SK-MEL-5 (cell line): ENCODE data around the gene PRELP. TPM values are rescaled to one million over a fixed set of nuclear protein-coding genes. Genes with fewer than 3 reads are reported as not detected.

Experiments
- DNase-seq: peaks from one replicate; pipeline ENCODE4 v3.0.0-alpha.2; 2016; ENCODE audit warnings: low read depth, low spot score
- in situ Hi-C: cut with HindIII; loops from 2 replicates; pipeline ENCODE4 v1.10.0; 2016; ENCODE audit warnings: low sequenced_read_pairs, high pct_unique_total_duplicates, low pct_unique_long_range_greater_than_20kb
- total RNA-seq: library from RNA; depleted of rRNA; stranded (reverse); fragments of >200 nt; shearing (Covaris generic); gene quantifications from 2 replicates; pipeline ENCODE4 v1.2.3, GENCODE V29; 2014

The PRELP gene
- total RNA-seq, 1 experiment from 2014 or later = 0.11 TPM

DNA sequence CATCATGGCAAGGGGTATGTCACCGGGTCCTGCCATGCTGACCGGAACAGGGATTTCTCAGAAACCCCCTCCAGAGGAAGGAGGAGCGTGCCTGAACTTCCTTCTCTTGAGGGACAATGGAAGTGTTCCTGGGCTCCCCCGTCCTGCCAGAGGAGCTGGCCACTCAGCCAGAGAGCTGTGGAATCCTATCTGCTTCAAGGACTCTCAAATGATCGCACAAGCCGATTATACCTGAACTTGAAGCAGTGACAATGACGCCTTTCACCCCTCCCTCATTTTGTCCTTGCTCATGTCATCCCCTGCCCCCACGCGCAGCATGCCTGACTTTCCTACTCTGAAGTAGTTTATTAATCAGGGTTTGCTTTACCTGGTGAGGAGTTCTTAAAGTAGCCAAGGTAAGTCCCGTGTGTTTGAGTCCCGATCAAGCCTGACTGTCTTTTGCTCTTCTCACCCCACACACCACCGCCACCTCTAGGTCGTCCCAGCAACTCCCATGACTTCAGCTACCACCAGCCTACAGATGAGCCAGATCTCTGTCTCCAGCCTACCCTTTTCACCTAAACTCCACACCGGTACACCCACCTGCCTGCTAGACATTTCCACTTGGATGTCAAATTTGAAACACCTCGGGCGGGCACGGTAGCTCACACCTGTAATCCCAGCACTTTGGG lies 25.0 kb upstream of the PRELP start:
- no peak for DNase-seq
- in situ Hi-C loops = no loop called here

DNA sequence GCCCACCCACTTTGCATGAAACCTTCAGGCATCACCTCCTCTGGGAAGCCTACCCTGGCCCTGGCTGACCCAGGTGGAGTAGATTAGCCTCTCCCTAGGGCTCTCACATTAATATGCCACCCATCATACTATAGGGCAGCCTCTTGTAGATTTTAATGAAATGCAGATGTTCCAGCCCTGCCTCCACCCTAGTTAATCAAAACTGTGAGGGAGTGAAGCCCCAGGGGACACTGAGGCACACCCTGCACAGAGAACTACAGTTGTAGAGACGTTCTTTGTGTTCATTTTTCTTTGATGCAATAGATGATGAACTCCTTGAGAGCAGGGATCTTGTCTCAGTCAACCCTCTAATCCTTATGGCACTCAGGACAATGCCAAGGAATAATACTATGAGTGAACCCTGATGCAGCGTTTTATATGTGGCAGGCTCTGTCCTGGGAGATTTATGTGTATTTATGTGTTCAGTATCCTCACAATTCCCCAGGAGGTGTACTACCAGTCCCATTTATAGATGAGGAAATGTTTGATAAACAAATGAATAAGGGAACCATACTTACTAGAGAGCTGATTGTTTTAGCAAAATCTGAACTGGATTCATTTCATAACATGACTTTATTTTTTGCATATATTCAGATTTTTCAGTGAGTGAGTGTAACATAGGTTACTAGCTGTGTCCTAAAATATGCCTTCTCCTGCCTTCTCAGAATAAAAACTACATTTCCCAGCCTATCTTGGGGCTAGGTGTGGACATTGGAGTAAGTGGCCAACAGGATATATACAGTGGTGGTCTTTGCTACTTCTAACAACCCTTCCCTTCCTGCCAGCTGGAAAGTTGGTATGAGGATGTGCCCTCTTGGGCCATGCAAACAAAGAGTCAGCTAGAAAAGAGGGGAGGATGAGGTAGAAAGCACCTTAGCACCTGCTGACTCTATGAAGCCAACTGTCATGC lies 23.5 kb upstream of the PRELP start:
- in situ Hi-C loops = no loop called here
- DNase-seq = no peak

DNA sequence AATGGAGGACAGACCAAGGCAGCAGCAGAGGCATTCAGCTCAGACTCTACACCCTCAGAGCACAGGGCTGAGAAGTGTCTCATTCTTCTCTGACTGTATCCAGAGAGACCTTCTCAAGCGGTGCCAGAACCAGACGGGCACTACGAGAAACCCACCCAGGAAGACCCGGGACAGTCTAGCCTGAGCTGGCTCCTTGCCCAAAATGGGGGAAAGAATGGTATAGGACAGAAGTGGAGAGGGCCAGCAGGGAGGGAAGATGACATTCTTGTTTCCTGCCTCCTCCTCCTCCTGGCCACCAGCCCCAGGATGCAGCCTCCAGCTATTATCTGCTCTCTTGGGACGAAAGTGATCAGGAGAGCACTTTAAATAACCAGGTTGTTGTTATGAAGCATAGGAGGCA lies 22.6 kb upstream of the PRELP start:
- no peak for DNase-seq
- in situ Hi-C loops = no loop called here

DNA sequence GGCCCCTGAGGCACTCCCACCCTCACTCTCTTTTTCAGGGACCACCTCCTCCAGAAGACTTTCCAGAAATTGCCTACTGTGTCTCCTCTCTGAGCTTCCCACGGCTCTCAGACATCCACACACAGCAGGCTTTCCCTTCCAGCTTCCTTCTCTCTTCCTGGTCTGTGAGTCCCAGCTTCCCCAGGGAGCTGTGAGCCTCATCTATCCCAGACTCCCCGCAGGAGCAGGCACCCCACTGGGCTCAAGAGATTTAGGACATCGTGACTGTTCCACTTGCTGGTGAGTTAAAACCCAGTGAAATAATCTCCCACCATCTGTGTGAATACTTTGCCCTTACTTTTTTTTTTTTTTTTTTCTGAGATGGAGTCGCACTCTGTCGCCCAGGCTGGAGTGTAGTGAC lies 22.0 kb upstream of the PRELP start:
- in situ Hi-C loops = no loop called here
- no peak for DNase-seq

DNA sequence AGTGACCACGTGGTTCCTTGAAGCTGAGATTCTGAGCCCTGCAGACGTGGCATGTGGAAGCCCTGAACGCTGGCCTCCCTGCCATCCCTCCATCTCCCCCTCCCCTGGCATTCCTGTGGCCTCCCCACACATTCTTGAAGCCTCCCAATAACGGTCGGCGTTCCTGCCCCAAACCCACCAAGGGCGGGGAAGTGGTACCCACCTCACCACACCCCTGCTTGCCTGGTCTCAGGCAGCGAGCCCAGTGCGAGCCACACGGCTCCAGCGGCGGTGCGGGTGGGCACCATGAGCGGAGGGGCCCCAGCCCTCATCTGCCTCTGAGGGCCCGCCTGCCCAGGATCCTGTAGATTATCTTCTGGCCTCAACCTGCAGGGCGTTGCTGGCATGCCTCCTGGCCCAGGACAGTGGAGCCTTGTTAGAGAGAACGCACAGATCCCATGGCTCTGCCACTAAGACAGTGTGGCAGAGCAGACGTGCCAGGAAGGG lies 20.6 kb upstream of the PRELP start:
- DNase-seq = no peak
- in situ Hi-C loops = no loop called here

DNA sequence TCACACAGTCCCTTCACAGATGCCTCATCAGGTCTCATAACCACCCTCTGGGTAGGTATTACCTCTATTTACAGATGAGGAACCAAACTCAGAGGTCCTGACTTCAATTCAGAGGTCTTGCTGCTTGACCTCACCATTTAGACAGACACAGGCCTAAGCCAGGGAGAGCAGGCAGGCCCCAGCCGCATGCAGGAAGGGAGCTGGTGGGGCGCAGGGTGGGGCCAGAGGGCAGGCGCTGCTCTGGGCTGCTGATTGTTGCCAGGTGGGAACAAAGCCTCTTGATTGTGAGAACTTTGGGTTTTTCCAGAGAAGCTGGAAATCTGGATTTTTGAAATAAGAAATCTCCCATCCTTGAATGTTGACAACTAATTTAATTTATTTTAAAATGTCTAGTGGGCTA lies 19.9 kb upstream of the PRELP start:
- no peak for DNase-seq
- in situ Hi-C loops = no loop called here

DNA sequence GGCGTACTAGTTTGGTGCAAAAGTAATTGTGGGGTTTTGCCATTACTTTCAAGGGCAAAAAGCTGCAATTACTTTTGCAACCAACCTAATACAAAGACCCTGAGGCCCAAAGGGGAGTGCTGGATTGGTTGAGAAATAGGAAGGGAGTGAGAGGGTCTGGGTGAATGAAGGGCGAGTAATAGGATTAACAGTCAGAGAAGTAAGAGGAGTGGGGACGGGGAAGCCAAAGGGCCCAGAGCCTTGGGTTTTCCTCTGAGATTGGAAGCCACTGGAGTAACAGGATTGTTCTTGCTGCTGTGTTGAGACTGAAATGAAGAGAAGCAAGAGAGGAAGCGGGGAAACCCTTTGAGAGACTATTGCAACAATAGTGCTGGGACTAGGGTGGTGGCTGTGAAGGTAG lies 19.0 kb upstream of the PRELP start:
- no peak for DNase-seq
- in situ Hi-C loops = no loop called here

DNA sequence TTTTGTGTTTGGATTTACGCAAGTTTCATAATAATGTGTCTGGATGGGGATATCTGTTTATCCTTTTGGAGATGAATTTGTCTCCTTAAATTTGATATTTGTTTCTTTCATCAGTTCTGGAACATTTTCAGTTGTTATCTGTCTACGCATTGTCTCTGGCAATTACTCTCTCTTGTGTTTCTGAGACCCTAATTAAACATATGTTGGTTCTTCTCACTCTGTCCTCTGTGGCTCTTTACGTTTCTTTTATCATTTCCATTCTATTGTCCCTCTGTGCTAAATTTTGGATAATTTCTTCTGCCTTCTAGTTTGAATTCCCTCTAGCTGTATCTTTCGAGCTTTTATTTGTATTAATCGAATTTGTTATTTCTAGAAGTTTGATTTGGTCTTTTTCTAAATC lies 17.5 kb upstream of the PRELP start:
- in situ Hi-C loops = no loop called here
- no peak for DNase-seq

DNA sequence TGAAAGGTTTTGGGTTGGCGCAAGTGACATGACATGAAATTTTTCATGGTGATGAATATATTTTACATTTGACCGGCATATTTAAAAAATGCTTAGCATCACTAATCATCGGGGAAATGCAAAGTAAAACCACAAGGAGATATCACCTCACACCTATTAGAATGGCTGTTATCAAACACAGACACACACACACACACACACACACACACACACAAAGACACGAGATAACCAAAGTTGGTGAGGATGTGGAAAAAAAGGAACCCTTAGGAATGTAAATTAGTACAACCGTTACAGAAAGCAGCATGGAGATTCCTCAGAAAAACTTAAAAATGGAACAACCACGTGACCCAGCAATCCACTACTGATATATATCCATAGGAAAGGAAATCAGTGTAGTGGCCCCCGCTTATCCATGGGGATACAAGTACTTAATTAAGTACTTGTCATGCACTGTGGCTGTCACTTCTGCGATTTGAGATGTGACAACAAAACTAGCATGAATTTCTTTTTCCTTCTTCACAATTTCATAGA lies 15.9 kb upstream of the PRELP start:
- in situ Hi-C loops = no loop called here
- no peak for DNase-seq

DNA sequence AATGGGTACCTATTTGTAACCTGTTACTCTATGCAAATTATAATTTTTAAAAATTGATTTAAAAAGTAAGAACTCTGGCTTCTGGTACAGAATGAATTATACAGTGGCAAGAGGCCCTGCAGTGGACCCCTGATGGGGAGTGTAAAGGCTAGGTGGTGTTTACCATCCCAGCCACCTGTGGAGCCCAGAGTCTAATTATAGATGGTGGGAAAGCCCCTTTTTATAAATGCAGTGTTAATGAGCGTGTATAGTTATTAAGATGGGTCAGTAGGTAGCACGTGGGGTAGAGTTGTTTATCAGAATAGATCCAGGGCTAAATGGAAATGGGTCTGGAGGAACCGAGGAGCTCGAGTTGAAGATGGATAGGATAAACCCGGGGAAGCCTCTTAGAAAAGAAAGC lies 13.9 kb upstream of the PRELP start:
- in situ Hi-C loops = no loop called here
- no peak for DNase-seq

DNA sequence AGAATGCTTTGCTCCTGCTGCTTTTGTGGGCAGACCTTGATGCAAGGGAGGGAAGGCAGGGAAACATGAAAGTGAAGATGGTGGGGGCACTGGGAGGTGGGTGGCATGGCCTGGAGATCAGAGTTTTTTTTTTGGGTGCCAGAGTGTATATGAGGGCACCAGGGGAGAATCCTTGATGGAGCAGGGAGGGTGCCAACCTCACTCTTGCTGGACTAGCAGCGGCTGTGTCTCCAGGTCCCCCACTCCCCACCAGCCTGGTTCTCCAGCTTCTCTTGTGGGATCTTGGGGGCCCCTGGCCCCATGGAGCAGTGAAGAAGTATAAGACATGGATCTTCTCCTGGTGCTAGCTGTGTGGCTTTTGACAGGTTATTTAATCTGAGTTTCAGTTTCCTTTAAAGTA lies 13.5 kb upstream of the PRELP start:
- in situ Hi-C loops = no loop called here
- DNase-seq = no peak

DNA sequence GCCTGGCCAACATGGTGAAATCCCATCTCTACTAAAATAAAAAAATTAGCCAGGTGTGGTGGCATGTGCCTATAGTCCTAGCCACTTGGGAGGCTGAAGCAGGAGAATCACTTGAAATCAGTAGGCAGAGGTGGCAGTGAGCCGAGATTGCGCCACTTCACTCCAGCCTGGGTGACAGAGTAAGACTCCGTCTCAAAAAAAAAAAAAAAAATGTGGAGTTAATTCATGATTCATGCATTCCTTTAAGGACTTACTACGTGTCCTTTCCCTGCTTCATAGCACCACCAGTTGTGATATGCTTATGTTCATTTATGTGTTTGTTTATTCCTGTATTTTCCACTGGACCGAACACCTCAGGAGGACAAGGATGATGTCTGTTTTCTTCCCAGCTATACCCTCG lies 12.7 kb upstream of the PRELP start:
- in situ Hi-C loops = no loop called here
- DNase-seq = no peak

DNA sequence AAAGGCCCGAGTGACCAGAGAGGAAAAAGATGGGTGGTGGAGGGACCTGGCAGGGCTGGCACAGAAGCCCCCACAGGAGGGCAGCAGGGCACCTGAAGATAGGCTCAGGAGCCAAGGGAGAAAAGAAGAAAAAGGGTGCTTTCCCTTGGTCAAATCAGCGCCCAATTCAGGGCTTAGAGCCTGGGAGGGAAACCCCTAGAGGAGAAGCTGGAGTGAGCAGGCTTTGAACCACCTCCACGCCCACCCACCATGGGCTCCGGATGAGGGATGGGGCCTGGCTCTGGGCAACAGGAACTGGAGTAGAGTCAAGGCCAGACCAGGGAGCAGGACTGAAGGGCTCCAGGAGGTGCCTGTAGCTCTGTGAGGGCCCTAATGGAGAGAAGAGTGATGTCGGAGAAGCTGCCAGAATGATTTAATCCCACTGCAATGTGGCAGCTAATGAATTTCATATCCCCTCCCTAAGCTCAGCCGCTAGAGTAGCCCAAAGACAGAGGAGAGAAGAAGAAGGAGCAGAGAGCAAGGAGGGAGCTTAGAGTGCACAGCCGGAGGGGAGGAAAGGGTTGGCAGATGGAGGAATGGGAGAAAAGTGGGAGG lies 12.0 kb upstream of the PRELP start:
- DNase-seq = no peak
- in situ Hi-C loops = no loop called here

DNA sequence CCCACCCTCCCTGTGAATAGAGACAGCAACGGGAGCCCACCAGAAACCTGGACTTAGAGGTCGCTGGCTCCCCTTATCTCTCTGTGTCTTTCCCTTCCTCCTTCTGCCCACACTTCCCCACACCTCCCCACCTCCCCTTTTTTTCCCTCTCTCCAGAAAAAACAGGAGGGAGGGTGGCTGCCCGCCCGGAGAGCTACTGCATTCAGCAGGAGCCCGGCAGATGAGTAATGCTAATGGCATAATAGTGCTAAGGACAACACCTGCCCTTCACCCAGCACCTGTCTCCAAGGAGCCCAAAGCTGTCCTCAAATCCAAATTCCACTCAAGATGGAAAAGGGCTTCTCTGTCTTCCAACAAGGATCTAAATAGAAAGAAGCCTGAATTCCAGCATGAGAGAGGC lies 11.4 kb upstream of the PRELP start:
- in situ Hi-C loops = no loop called here

DNA sequence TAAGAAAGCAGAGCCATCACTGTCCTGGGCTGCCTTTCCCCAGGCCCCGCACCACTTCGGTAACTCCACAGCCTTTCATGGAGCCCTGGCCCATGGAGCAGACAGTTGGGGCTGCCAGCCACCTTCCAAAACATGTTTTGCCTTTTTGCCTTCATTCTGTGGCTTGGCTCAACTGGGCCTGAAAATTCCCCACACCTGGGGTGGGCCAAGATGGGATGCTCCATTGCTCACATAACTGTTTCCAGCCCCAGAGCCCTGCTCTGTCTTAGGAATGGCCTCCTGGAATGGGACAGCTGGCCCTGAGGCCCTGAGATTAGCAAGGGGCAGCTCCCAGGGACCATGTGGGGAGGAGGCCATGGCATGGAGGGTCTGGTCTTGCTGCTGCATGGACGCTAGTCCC lies 10.9 kb upstream of the PRELP start:
- in situ Hi-C loops = no loop called here
- no peak for DNase-seq

More for the DNA sequence above, 11.4 kb upstream of the PRELP start:
- DNase-seq = no peak

DNA sequence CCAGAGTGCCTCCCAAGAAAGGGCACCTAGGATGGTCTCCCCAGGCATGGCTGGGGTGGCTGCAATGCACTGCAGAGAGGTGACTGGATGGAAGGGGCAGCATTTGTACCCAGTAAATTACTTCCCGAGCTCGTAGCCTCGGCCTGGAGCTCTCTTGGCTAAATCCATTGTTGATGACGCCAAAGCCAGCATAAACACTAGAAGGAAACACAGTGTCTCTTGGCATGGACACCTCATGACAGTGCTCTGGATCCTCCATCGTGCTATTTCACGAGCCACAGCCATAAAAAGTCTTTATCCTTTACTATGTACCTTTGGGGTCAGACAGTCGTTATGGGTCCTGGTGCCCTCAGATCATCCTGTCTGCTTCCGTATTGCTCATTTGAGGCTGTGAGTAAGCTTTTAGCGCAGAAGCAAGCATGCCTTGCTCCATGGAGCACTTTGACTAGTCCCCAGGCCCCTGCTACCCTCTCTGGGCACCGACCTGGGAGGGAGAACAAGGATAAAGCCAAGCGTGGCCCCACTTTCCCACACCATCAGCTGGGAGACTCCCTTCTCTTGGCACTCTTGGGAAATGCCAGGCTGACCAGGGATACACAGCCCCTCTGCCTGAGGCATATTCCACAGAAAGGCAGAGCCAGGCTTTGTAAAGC lies 10.3 kb upstream of the PRELP start:
- DNase-seq = no peak
- in situ Hi-C loops = no loop called here

DNA sequence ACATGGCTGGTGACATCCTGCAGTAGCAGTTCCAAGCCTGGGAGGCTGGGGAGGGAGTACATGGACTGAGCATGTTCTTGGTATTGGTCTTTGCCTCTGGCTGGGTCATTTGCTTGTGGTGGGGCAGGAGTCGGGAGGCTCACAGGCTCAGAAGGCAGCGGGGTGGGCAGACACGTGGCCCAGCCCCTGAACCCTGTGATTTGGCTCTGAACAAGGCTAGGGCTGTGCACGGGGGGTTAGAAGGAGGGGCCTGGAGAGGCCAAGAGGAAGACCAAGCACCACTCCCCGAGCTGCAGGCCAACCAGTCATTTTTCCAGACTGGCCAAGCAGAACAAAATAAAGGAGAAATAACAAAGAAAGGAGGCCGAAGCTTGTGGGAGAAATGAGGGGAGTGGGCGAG lies 9.7 kb upstream of the PRELP start:
- in situ Hi-C loops = no loop called here
- DNase-seq = peak; percentile 62
